Activated CD8-positive, alpha-beta memory T cell treated with anti-CD3 and anti-CD28 coated beads, Interleukin-2, amount 50 U/mL, for 24 hours (primary cell): Measurements from ENCODE around the gene MVB12B.

ENCODE experiments used
- DNase-seq: peaks from one replicate; pipeline ENCODE4 v3.0.0-alpha.2; 2020; ENCODE audit errors: extremely low read depth

MVB12B gene

GRCh38 chr9:126491568-126491879, 164.9 kb downstream of the MVB12B start:
- DNase-seq = no peak

DNA sequence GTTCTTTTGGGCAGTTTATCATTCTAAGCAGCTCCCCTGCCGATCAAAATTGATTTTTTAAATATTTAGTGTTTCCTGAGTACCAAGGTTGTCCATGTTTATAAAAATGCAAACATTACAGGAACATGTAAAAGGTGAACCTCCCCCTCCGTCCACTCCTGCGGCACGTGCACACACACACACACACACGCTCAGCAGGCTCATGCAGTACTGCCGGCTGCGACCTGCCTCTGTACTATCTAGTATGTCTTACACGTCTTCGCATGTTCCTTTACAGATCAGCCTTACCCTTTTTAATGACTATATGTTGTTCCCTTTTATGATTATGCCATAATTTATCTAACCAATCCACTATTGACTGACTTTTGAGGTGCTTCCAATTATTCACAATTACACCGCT, 165.3 kb downstream of the MVB12B start:
- no peak for DNase-seq

GRCh38 chr9:126494264-126494663, 167.6 kb downstream of the MVB12B start:
- DNase-seq = no peak

DNA sequence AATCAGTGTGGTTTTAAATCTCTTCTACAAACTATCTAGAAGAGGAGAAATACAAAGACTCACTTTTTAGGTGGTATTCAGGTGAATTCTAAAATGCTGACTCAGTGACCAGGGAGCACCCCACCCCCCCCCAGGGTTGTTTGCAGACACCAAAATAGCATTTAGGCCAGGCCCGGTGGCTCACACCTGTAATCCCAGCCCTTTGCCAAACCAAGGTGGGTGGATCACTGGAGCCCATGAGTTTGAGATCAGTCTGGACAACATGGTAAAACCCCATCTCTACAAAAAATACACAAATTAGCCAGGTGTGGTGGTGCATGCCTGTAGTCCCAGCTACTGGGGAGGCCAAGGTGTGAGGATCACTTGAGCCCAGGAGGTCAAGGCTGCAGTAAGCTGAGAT, 168.1 kb downstream of the MVB12B start:
- no peak for DNase-seq

- DNase-seq = no peak
These were observed 169.0 kb downstream of the MVB12B start for GRCh38 chr9:126495411-126496180.

DNA sequence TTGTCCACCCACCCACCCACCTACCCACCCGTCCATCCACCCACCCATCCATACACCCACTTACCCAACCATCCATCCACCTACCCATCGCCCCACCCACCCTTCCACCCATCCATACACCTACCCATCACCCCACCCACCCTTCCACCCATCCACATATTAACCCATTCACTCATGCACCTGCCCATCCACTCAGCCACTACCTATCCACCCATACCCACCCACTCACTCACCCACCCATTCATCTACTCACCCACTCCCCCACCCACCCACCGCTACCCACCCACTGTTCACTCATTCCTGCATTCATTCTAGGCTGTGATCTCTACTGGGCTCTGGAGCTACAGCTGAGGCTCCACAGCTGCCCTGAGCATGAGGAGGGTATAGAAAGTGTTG, 169.6 kb downstream of the MVB12B start:
- no peak for DNase-seq

- no peak for DNase-seq
These were observed 170.4 kb downstream of the MVB12B start for GRCh38 chr9:126496781-126497659.

GRCh38 chr9:126497660-126498275, 171.1 kb downstream of the MVB12B start:
- no peak for DNase-seq

- DNase-seq = no peak
These were observed 171.7 kb downstream of the MVB12B start for GRCh38 chr9:126498331-126498730.

DNA sequence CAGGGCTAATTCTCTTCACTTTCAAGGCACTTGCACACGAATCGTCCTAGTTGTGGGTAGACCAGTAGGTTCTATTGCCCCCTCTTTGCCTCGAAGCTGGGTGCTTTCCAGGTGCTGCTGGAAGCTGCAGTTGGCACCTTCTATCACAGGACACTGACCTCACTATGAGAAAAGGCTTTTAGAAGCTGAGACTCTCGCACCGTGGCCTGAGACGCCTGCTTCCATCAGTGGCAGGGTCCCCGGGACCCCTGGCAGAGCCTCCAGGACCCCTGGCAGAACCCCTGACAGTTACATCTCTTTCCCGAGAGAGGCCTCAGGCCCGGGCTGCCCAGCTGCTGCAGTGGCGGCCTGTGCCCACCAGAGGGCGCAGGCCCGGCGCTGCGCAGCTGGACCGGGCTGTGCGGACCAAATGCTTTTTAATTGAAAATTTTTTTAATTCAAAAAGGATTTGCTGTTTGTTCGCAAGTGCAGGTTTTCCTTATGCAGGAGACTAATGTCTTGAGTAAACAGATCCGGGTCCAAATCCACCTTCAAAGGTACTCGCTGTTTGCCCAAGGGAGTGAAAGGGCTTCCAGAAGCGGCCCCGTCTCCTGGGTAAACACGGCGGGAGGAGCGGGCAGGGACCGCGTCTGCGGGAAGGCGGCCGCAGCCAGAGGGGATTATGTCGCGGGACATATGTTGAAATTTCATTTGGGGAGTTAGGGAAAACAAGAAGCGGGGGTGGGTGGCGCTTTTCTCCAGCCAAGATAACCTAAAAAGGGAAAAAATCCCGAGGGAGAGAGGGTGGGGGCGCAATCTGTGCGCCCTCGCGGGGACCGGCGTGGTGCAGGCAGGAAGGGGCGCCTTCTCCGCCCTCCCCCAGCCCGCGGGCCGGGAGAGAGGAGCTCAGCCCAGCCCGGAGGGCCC, 172.6 kb downstream of the MVB12B start:
- no peak for DNase-seq

- no peak for DNase-seq
These were observed 173.4 kb downstream of the MVB12B start for GRCh38 chr9:126499911-126500599.

DNA sequence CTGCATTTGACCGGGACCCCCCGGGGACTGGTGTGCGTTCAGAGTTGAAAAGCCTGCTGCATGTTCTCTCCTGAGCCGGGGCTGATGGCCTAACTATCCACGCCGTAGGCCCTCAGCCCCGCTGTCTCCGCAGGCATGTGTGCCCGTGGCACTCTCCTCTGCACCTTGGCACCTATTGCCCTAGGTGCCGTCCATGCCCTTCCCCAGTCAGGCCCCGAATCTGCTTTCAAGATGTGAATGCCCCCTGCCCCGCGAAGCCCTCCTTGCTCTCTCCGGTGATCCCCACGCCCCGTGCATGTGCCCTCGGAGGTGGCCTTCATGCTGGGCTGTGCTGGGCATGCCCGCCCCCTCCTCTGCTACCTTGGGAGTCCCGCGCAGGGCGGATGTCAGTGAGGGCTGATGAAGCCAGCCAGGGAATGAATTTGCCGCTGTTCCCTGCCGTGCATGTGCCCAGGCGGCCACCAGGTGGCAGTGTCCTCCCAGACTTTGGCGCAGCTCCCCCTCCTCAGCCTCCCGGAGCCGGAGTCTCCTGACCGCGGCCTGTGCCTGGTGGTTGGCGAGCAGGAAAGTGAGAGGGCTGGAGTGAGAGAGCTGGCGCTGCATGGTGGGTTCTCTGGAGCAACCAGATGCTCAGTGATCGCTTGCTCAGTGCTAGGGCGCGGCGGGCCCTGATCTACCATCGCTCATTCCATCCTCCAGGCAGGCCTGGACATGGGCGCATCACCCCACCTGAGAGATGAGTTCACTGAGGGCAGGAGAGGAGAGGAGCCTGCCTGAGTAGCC, 174.2 kb downstream of the MVB12B start:
- no peak for DNase-seq

DNA sequence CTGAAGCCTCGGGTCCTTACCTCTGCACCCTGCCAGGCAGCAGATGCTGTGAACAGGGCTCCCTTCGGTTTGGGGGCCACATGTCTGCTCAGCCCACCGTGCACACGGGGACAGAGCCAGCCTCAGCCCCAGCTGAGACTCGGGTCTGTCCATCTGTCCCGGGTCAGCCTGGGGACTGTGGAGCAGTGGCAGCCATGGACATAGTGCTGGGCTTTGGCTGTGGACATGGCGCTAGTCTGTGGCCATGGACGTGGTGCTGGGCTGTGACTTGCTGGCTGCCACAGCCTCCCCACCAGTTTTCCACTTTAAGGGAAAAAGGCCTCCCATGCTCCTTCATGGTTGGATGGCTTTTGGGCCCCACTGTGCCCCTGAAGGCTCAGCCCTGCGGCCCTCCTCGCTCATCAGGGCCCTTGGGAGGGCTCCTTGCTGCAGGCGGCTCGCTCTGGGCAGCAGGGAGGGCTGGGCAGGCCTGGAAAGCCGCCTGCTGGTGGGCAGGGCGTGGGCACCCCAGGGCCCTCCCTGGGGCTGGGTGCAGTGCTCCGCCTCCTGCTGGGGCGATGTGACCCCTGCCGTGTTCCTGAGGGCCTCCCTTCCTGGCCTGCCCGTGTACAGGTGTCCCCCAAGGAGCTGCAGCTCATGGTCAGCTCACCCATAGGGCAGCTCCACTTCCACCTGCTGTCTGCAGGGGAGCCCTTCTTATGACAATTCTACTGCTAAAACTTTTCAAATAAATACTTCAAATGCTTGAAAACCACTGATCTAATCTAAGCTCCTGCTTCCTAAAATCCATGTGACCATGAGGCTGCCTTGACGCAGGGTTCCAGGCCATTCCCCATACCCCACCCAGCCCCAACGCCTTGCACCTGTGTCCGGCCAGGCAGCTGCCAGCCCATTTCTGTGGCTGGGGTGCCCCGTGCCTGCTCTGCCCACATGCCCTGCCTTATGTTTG, 175.0 kb downstream of the MVB12B start:
- no peak for DNase-seq

- DNase-seq = no peak
These were observed 176.0 kb downstream of the MVB12B start for GRCh38 chr9:126502417-126503332.

- DNase-seq = no peak
These were observed 176.9 kb downstream of the MVB12B start for GRCh38 chr9:126503333-126504085.

DNA sequence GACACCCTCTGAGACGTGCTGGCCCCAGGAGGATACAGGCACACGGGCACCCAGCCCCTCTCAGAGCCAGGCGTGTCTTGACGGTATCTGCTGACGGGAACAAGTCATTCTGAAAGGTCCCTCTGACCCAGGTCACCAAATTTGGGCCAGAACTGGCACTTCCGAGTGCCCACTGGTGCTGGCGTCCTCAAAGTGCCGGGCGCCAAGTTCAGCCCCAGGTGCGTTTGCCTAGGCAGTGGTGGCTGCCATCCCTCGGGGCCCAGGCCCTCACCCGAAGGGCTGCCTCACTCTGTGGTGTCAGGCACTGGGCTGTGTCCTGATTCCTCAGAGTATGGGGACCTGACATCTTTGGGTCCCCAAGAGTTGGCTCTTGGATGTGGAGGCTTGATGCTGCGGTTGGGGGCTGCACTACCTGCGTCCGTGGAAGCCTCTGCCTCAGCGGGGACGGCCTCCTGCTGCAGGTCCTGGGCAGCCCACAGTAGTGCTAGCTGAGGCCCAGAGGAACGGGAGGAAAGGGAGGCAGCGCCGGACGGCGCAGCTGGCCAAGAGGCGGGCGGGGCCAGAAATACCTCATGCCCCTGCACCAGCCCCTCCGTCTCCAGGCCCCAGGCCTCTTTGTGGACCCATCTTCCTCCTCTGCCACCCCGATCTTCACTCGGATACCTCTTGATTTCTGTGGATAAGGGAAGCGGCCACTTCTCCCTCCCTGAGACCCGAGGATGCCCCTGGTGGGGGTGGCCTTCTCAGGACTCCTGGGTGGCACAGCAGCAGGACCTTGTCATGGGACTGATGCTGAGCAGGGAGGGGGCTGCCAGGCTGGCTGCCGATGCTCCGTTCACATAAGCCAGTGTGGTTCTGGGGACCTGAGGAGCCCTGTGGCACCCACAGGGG, 177.7 kb downstream of the MVB12B start:
- DNase-seq = no peak
